Activated B cell treated with CpG ODN at 0.5 μM for 24 hours (primary cell): ENCODE measurements around the gene ARHGAP4. TPM values are rescaled to one million over a fixed set of nuclear protein-coding genes. Genes with fewer than 3 reads are reported as not detected.

ENCODE experiments used
- ATAC-seq: fragments of 200-7000 bp; cut with Tn5 transposase; one replicate; pipeline ENCODE4 v1.10.0; 2021; ENCODE audit warnings: low read depth, mild to moderate bottlenecking, moderate library complexity
- CTCF ChIA-PET: fragments of 350-600 bp; sonication (Branson Sonifier 250); formaldehyde crosslinking; loops from one replicate; lab custom pipeline; 2021; ENCODE audit warnings: antibody characterized with exemption; lab: Charles Lee
- POLR2A ChIA-PET: fragments of 350-600 bp; sonication (Branson Sonifier 250); formaldehyde crosslinking; loops from one replicate; lab custom pipeline; 2021; ENCODE audit warnings: antibody characterized with exemption; lab: Charles Lee
- DNase-seq: peaks from one replicate; pipeline ENCODE4 v3.0.0; 2022
- H3K27ac Mint-ChIP-seq: one replicate; pipeline ENCODE4 v1.8.0; 2020; ENCODE audit warnings: mixed read lengths
- H3K27me3 Mint-ChIP-seq: one replicate; pipeline ENCODE4 v1.8.0; 2021; ENCODE audit warnings: mixed read lengths
- H3K36me3 Mint-ChIP-seq: one replicate; pipeline ENCODE4 v1.8.0; 2021; ENCODE audit warnings: low read depth, mixed read lengths
- H3K4me1 Mint-ChIP-seq: one replicate; pipeline ENCODE4 v1.8.0; 2021; ENCODE audit warnings: mixed read lengths
- H3K4me3 Mint-ChIP-seq: one replicate; pipeline ENCODE4 v1.8.0; 2020; ENCODE audit warnings: mild to moderate bottlenecking, mixed read lengths
- H3K9me3 Mint-ChIP-seq: one replicate; pipeline ENCODE4 v1.8.0; 2020; ENCODE audit warnings: mixed read lengths
- CTCF ChIP-seq: fragments of 200-600 bp; IDR thresholded peaks from one replicate; pipeline ENCODE4 v1.8.0; 2022; ENCODE audit warnings: antibody characterized with exemption, mild to moderate bottlenecking
- intact Hi-C: fragments of 100-400 bp; cut with micrococcal nuclease; formaldehyde crosslinking; loops from one replicate; pipeline ENCODE4 v1.15.1; 2024
- total RNA-seq: library from RNA; stranded (reverse); gene quantifications from 2 replicates; pipeline ENCODE4 v1.2.3, GENCODE V29; 2022

ARHGAP4 gene
- total RNA-seq, 1 donor from 2014 or later = 158 TPM

- no peaks in the 10 kb centered on the region for H3K9me3 Mint-ChIP-seq
- no peak for ATAC-seq
- no peak overlapping the region for H3K27ac Mint-ChIP-seq
- H3K27me3 Mint-ChIP-seq = no peaks in the 10 kb centered on the region
- H3K4me1 Mint-ChIP-seq = no peaks in the 10 kb centered on the region
- H3K36me3 Mint-ChIP-seq = peaks cover 5% of the 10 kb centered on the region
- no peak overlapping the region for H3K4me3 Mint-ChIP-seq
- no peak for DNase-seq
- intact Hi-C loops = no loop called here
- ChIA-PET CTCF (no interaction called here), POLR2A (no interaction called here)
- TF ChIP-seq CTCF = no peak
Measured at GRCh38 chrX:153863251-153863991, 62.6 kb downstream of the ARHGAP4 start.

DNA sequence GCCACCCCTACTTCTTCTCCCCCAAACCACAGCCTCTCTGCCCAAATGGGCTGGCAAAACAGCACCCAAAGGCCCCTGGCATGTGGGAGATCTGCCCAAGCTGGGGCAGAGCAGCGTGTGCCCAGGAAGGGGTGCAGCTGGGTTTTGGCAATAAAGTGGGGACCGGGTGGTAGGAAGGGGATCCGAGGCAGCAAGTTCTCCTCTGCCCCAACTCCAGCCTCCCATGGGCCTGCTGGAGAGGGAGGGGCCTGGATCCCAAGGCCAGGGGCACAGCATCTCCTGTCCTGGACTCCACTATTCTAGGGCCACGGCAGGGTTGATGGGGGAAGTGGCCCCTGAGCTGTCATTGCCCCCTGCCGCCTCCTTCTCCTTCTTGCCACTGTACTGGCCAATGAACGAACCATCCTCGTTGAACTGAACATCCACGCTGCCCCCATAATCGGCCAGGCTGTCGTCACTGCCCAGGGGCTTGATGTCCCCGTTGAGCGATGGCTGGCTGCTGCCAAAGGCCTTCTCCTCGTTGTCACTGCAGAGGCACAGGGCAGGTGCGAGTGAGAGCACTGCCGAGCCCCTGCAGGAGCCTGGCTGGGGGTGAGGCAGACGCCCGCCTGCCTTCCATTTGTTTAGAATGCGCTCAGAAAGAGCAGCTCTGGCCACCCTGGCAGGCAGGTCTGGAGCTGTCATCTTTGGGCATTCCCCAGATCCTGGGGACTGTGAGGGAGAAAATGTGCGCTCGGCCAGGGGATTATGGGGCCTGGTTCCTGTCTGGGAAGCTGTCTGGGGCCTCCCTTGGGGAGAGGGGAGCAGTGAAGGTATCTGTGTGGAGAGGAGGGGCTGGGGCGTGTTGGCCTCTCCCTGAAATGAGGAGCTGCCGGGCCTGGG is 63.5 kb downstream of the ARHGAP4 start:
- Mint-ChIP-seq H3K9me3 (no peaks in the 10 kb centered on the region), H3K27me3 (no peaks in the 10 kb centered on the region), H3K36me3 (peaks cover 5% of the 10 kb centered on the region), H3K4me3 (no peak overlapping the region), H3K4me1 (no peaks in the 10 kb centered on the region), H3K27ac (no peak overlapping the region)
- CTCF ChIA-PET = no interaction called here
- no peak for TF ChIP-seq CTCF
- ATAC-seq (no peak), DNase-seq (no peak)
- intact Hi-C loops = no loop called here
- POLR2A ChIA-PET = no interaction called here

- Mint-ChIP-seq H3K27me3 (no peaks in the 10 kb centered on the region), H3K4me3 (no peak overlapping the region), H3K27ac (no peak overlapping the region), H3K4me1 (no peaks in the 10 kb centered on the region), H3K36me3 (peaks cover 5% of the 10 kb centered on the region), H3K9me3 (no peaks in the 10 kb centered on the region)
- DNase-seq (no peak), ATAC-seq (no peak)
- TF ChIP-seq CTCF = no peak
- ChIA-PET POLR2A (no interaction called here), CTCF (no interaction called here)
- intact Hi-C loops = no loop called here
Measured at GRCh38 chrX:153861733-153862310, 64.2 kb downstream of the ARHGAP4 start.

DNA sequence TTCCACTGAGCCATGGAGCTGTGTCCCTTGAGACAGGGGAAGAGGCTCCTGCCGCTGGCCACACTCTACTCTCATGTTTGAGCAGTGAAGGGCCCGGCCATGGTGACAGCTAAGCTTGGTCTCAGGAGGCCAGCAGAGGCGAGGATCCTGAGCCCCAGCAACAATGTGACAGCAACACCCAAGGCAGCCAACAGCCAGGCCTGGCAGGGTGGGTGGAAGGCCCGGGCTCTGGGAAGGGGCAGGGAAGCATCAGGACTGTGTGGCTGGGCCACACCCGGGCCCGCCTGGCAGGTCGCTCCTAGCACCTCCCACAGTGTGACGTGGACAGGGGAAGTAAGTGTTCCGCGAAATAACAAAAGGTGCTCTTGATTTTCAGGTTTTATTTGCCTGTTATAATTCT is 64.9 kb downstream of the ARHGAP4 start:
- H3K4me3 Mint-ChIP-seq = no peak overlapping the region
- H3K27me3 Mint-ChIP-seq = no peaks in the 10 kb centered on the region
- ChIA-PET POLR2A (no interaction called here), CTCF (no interaction called here)
- no peak overlapping the region for H3K27ac Mint-ChIP-seq
- intact Hi-C loops = no loop called here
- DNase-seq (no peak), ATAC-seq (no peak)
- H3K4me1 Mint-ChIP-seq = no peaks in the 10 kb centered on the region
- peaks cover 5% of the 10 kb centered on the region for H3K36me3 Mint-ChIP-seq
- TF ChIP-seq CTCF = no peak
- no peaks in the 10 kb centered on the region for H3K9me3 Mint-ChIP-seq

Other genes starting within 250 kb of the ARHGAP4 start
- gene SLC6A8, start 238.3 kb downstream of the ARHGAP4 start, total RNA-seq = 0.81 and 1.2 TPM in 2 replicates
- 90.5 and 90.7 TPM in 2 replicates for gene BCAP31, start 201.9 kb downstream of the ARHGAP4 start, total RNA-seq
- gene ABCD1, start 201.4 kb downstream of the ARHGAP4 start, total RNA-seq = 2.6 and 2.8 TPM in 2 replicates
- not detected in 2 replicates for gene PLXNB3, start 162.0 kb downstream of the ARHGAP4 start, total RNA-seq
- not detected in 2 replicates for gene SRPK3, start 145.2 kb downstream of the ARHGAP4 start, total RNA-seq
- 58.5 and 60.3 TPM in 2 replicates for gene IDH3G, start 131.9 kb downstream of the ARHGAP4 start, total RNA-seq
- gene SSR4, start 131.6 kb downstream of the ARHGAP4 start, total RNA-seq = 160 and 175 TPM in 2 replicates
- 0.07 TPM in 1 of 2 replicates, not detected in the other for gene PDZD4, start 95.7 kb downstream of the ARHGAP4 start, total RNA-seq
- gene L1CAM, start 40.1 kb downstream of the ARHGAP4 start, total RNA-seq = 7.3 and 11.0 TPM in 2 replicates
- gene AVPR2, start 21.6 kb downstream of the ARHGAP4 start, total RNA-seq = not detected in 2 replicates
- gene NAA10, start 8.8 kb upstream of the ARHGAP4 start, total RNA-seq = 94.8 and 109 TPM in 2 replicates
- 14.5 and 20.2 TPM in 2 replicates for gene RENBP, start 18.4 kb upstream of the ARHGAP4 start, total RNA-seq
- 72.5 and 79.4 TPM in 2 replicates for gene HCFC1, start 45.6 kb upstream of the ARHGAP4 start, total RNA-seq
- 2.0 and 2.9 TPM in 2 replicates for gene TMEM187, start 46.5 kb upstream of the ARHGAP4 start, total RNA-seq
- gene IRAK1, start 93.6 kb upstream of the ARHGAP4 start, total RNA-seq = 134 and 146 TPM in 2 replicates
- 56.8 and 69.0 TPM in 2 replicates for gene MECP2, start 171.5 kb upstream of the ARHGAP4 start, total RNA-seq
- gene OPN1LW, start 218.0 kb upstream of the ARHGAP4 start, total RNA-seq = not detected in 2 replicates